ENCODE data around the gene ACSM5.

The ACSM5 gene

GRCh38 chr16:20377181-20377580 is 32.2 kb upstream of the ACSM5 start:
- TF ChIP-seq CTCF (IDR thresholded peaks at IDR 0.05; ENCODE audit: insufficient read depth, low read depth, low read length, missing control alignments): no peak

GRCh38 chr16:20380782-20381181 is 28.6 kb upstream of the ACSM5 start:
- no peak for DNase-seq (ENCODE audit: low read depth)
- TF ChIP-seq CTCF (IDR thresholded peaks at IDR 0.05; ENCODE audit: insufficient read depth, low read depth, low read length, missing control alignments): no peak
- no peak overlapping the region for H3K4me3 ChIP-seq (ENCODE audit: low read length)

More at GRCh38 chr16:20377181-20377580, 32.2 kb upstream of the ACSM5 start:
- H3K4me3 ChIP-seq (ENCODE audit: low read length): no peak overlapping the region
- no peak for DNase-seq (ENCODE audit: low read depth)

- no peak for TF ChIP-seq CTCF (IDR thresholded peaks at IDR 0.05; ENCODE audit: insufficient read depth, low read depth, low read length, missing control alignments)
- no peak for DNase-seq (ENCODE audit: low read depth)
Observed at GRCh38 chr16:20382202-20382948, 27.0 kb upstream of the ACSM5 start.

GRCh38 chr16:20383106-20384029 is 26.0 kb upstream of the ACSM5 start:
- TF ChIP-seq CTCF (IDR thresholded peaks at IDR 0.05; ENCODE audit: insufficient read depth, low read depth, low read length, missing control alignments): peak; percentile 81
- peak; percentile 59 for DNase-seq (ENCODE audit: low read depth)
- H3K4me3 ChIP-seq (ENCODE audit: low read length): no peak overlapping the region

More at GRCh38 chr16:20382202-20382948, 27.0 kb upstream of the ACSM5 start:
- H3K4me3 ChIP-seq (ENCODE audit: low read length): no peak overlapping the region

- H3K4me3 ChIP-seq (ENCODE audit: low read length): no peak overlapping the region
- peak; percentile 51 for DNase-seq (ENCODE audit: low read depth)
- TF ChIP-seq CTCF (IDR thresholded peaks at IDR 0.05; ENCODE audit: insufficient read depth, low read depth, low read length, missing control alignments): peak; percentile 80
Observed at GRCh38 chr16:20385844-20386832, 23.2 kb upstream of the ACSM5 start.

- DNase-seq (ENCODE audit: low read depth): no peak
- no peak overlapping the region for H3K4me3 ChIP-seq (ENCODE audit: low read length)
- TF ChIP-seq CTCF (IDR thresholded peaks at IDR 0.05; ENCODE audit: insufficient read depth, low read depth, low read length, missing control alignments): no peak
Observed at GRCh38 chr16:20387978-20388377, 21.4 kb upstream of the ACSM5 start.
